ENCODE measurements around the gene PALMD.

GRCh38 chr1:99656701-99657100 is 10.8 kb downstream of the PALMD start:
- TF ChIP-seq CTCF (IDR thresholded peaks at IDR 0.05), result no peak
- TF ChIP-seq POLR2A (IDR thresholded peaks at IDR 0.05), result no peak
